Hematopoietic multipotent progenitor cell (in vitro differentiated cells): Measurements from ENCODE around the gene STMN3. TPM values are rescaled to one million over a fixed set of nuclear protein-coding genes. Genes with fewer than 3 reads are reported as not detected.
"Not testable (repeated sequence)": the region's sequence is repeated elsewhere in the genome, so short reads cannot be mapped to it uniquely, and the experiment has no call there.

ENCODE experiments used
- DNase-seq, 3 donors: peaks; one replicate each; pipeline ENCODE4 v3.0.0-alpha.2; 2011 to 2015; ENCODE audit warnings: low read depth in 2 of 3, low spot score in 2 of 3
- total RNA-seq: library from RNA; depleted of rRNA; stranded (reverse); fragments of >200 nt; gene quantifications from one replicate; pipeline ENCODE4 v1.2.3, GENCODE V29; 2012

STMN3 gene
- total RNA-seq, 1 donor, result 97.2 TPM

DNA sequence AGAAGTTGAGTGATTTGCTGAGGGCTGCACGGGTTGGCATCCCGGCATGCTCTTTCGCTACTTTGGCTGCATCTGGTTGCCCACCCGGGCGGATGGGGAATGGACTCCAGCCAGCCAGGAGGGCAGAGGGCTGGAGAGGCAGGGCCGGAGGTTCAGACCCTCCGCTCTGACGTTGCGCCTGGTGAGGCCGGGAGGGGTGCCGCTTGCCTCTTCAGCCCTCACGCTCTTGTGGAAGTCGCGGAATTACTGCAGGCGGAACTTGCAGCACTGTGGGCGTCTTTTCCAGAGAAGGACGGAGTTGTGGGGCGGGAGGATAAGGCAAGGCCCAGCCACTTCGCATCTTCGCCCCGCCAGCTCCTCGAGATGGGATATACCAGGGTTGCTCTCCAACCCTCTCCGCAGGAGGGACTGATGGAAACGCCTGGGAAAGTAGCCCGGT is 5.5 kb upstream of the STMN3 start:
- DNase-seq, result no peak

GRCh38 chr20:63657937-63658748 is 4.9 kb upstream of the STMN3 start, which contains the start of gene RTEL1:
Gene RTEL1 (plus strand): TSS chr20:63658312. CDS start chr20:63659403, 1,091 bp downstream.
- DNase-seq, result peak; percentile 84 to 93 (median 89)

GRCh38 chr20:63657260-63657936 is 4.2 kb upstream of the STMN3 start:
- DNase-seq, result no peak

DNA sequence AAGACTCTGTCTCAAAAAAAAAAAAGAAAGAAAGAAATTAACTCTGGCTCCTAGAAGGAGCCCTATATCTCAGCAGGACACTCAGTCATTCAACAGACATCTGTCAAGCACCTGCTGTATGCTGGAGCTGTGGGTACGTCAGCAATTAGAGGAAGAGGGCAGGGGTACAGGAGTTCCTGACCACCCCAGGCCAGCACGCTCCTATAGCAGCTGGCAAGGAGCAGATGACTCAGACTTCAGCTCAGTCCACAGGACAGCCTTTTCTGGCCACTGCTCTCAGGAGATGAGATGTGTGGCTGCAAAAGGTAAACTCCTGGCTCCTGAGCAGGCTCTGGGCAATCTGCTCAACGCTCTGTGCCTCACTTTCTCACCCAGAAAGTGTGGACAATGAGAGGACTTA is 3.2 kb upstream of the STMN3 start:
- no peak for DNase-seq

GRCh38 chr20:63655249-63655648 is 2.0 kb upstream of the STMN3 start:
- DNase-seq, result no peak

GRCh38 chr20:63653974-63654668 is 897 bp upstream of the STMN3 start:
- no peak for DNase-seq

DNA sequence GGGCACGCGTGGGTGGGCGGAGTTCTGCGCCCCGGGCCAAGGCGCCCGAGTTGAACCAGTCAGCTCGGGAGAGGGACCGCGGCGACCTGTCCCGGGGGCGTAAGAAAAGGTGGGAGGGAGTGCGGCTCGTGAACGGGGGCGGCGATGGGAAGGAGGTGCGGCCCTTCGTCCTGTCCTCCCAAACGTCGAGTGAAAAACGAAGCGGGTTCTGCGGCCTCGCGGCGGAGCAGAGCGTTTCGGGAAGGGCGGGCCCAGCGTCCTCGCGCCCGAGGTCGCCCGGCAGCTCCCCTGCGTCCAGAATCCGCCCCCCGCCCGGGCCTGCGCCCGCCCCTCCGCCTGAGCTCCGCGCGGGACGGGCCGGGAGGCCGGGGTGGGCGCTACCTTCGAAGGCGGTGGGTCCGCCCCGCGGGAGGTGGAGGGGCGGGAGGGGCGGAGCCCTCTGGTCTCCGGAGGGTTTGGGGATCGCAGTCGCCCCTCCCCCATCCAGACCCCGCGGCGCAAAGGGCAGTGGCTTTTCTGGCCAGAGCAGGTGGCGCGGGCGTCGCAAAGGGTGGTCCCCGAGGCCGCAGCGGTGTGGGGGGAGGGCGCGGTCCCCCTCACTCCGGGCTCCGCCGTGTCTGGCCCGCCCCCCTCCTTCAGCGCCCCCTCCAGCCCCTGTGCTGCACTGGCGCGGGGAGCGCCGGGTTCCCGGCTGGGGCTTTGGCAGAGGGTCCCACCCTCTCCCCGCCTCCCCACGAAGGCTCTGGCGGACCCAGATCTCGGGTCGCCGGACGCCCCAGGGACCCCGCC is 838 bp downstream of the STMN3 start:
- DNase-seq, result peak in 2 of 3 donors; percentile 55 to 60

DNA sequence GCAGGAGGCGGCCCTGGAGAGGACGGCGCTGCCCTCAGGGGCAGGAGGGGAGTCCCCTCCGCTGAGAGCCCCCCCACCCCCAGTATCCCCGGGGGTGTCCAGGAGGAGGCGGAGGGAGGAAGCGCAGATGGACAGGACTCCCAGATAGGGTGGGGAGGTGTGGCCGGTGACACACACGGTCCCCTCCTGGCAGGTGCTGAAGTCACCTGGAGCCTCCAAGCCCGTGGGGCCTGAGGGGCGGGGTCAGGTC is 1.4 kb downstream of the STMN3 start:
- DNase-seq, result no peak

GRCh38 chr20:63650486-63650885 is 2.7 kb downstream of the STMN3 start:
- not testable (repeated sequence) for DNase-seq

DNA sequence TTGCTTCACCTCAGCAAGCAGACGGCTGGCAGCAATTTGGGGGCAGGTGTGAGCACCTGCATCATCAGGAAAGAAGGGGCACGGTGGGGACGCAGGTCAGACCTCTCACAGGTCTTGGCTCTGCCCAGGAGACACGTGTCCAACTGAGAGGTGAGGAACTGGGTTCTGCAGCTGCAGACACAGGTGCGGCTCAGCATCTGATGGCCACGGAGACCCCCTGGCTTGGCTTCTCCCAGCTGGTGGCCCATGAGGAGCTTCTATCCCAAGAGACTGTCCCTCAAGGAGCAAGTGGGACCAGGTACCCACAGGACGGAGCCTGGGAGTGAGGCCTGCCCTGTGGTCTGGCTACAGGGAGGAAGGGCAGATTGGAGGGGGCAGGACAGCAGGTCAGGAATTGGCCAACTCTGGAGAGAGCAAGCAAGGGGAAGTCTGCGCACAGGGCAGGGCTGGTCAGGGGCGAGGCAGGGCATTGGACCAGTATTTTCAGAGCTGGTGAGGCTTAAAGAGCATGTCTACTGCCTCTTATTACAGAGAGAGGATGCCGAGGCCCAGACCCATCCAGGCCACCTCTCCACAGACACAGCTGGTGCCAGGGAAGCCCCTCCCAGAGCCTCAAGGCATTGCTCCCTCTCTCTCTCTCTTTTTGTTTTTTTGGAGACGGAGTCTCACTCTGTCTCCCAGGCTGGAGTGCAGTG is 4.2 kb downstream of the STMN3 start:
- no peak for DNase-seq

DNA sequence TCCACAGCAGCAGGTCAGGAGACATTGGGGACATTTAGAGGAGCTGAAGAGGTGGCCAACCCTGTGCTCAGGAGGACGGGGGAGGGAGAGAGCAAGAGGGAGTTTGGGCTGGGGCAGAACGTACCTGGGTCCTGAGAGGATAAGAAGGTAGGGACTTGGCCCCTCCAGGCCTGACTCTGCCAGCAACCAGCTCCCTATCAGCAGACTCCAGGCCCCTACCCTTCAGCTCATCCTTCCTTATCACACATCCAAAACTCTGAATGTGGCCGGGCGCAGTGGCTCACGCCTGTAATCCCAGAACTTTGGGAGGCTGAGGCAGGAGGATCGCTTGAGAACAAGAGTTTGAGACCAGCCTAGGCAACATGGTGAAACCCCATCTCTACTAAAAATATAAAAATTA is 5.0 kb downstream of the STMN3 start:
- DNase-seq, result no peak

DNA sequence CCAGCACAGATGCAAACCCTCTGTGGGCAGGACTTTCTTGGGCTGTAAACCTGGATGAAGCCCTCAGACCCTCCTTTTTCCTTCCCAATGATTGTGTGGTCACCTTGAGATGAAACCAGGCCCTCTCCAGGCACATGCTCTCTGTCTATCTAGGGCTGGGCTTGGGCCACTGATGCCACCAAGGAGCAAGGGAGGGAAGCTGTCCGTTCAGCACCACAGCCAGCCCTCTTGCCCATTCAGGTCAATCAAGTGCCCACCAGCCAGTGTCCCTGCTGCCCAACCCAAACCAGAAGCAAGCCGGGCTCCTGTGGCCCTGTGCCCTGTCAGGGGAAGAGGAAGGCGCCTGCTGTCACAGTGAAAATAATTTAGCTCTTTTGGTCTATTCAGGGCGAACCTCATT is 8.0 kb downstream of the STMN3 start:
- DNase-seq, result no peak

DNA sequence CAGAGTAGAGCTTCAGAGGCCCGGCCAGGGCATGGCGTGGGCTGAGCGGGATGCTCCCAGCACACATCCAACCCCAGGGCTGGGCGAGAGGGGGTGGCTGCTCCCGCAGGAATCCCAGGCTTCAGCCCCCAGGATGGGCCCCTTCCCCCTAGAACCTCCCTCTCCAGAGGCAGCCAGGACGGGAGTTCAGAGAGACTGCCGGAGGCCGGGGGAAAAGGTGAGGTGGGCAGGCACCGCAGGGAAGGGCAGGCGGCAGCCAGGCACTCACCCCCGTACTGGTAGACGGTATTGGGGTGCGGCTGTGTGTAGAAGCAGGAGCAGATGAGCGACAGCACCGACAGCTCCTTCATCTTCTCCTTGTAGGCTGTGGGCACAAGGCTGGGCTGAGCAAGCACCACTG is 9.3 kb downstream of the STMN3 start:
- no peak for DNase-seq

- no peak for DNase-seq
Measured at GRCh38 chr20:63643499-63643898, 9.7 kb downstream of the STMN3 start.

- DNase-seq, result no peak
Measured at GRCh38 chr20:63642527-63643247, 10.5 kb downstream of the STMN3 start.

DNA sequence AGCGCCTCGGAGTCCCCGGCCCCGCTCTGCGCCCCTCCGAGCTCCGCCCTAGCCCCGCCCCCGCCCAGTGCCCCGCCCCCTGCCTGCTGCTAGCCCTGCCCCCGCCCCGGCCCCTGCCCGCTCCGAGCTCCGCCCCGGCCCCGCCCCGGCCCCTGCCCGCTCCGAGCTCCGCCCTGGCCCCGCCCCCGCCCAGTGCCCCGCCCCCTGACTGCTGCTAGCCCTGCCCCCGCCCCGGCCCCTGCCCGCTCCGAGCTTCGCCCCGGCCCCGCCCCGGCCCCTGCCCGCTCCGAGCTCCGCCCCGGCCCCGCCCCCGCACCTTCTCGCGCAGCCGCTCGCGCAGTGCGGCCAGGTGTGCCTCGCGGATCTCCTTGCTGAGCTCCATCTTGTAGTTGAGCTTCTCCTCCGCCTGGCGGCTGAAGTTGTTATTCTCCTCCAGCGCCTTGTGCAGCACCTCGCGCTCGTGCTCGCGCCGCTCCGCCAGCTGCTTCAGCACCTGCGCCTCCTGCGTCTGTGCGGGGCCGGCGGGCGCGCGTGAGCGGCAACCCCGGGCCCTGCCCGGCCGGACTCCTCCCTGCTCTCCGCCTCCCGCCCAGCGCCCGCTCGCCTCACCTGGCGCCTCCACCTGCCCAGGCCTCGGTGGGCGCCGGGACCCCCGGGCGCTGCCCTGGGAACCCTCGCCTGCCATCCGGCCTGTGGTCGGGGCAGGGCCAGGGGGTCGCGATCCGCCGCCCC is 11.3 kb downstream of the STMN3 start:
- peak; percentile 88 to 92 (median 90) for DNase-seq

GRCh38 chr20:63641146-63641791 is 12.0 kb downstream of the STMN3 start:
- DNase-seq, result no peak

DNA sequence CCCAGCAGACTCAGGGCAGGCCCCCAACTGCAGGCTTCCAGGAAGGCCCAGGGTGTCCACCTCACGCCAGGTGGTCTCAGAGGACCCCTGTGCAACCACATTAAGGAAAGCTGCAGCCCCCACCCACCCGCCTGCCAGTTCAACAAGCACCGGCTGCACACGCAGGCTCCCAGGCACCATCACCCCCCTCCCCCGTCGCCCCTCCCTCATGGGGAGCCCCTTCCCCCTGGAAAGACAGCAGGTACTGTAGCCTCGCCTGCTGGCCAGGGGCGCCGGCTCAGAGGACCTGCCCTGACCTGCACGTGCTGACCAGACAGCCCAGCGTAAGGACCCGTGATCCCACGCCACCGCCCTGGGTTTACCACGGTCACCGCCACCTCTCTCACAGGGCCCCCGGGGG is 12.5 kb downstream of the STMN3 start:
- not testable (repeated sequence) for DNase-seq
